Progenitor cell of endocrine pancreas (in vitro differentiated cells): ENCODE data around the gene PACSIN1. TPM values are rescaled to one million over a fixed set of nuclear protein-coding genes. Genes with fewer than 3 reads are reported as not detected.

Source experiments
- DNase-seq: peaks from one replicate; pipeline ENCODE4 v3.0.0; 2021; ENCODE audit warnings: low spot score; ENCODE audit not compliant: unreplicated experiment
- H3K27ac Mint-ChIP-seq: 2 replicates; pipeline ENCODE4 v1.8.0; 2021; ENCODE audit warnings: mild to moderate bottlenecking, moderate library complexity, mixed read lengths
- H3K27me3 Mint-ChIP-seq: 2 replicates; pipeline ENCODE4 v1.8.0; 2021; ENCODE audit warnings: mixed read lengths
- H3K36me3 Mint-ChIP-seq: 2 replicates; pipeline ENCODE4 v1.8.0; 2022; ENCODE audit warnings: mixed read lengths; ENCODE audit not compliant: insufficient read depth
- H3K4me1 Mint-ChIP-seq: 2 replicates; pipeline ENCODE4 v1.8.0; 2021; ENCODE audit warnings: low read depth, mixed read lengths
- H3K4me3 Mint-ChIP-seq: 2 replicates; pipeline ENCODE4 v1.8.0; 2021; ENCODE audit warnings: low read depth, mild to moderate bottlenecking, moderate library complexity, mixed read lengths
- H3K9me3 Mint-ChIP-seq: 2 replicates; pipeline ENCODE4 v1.8.0; 2021; ENCODE audit warnings: low read depth, mixed read lengths
- total RNA-seq: library from RNA; stranded (reverse); gene quantifications from 2 replicates; pipeline ENCODE4 v1.2.1, GENCODE V29; 2021
- TF ChIP-seq, protein P1 (sequence below): fragments of 200-600 bp; sonication (generic); IDR thresholded peaks from one replicate; pipeline ENCODE4 v1.5.0; 2021; ENCODE audit warnings: antibody characterized with exemption, mild to moderate bottlenecking; ENCODE audit not compliant: unreplicated experiment

PACSIN1 gene
- total RNA-seq, 1 donor from 2014 or later, result 0.72 TPM

DNA sequence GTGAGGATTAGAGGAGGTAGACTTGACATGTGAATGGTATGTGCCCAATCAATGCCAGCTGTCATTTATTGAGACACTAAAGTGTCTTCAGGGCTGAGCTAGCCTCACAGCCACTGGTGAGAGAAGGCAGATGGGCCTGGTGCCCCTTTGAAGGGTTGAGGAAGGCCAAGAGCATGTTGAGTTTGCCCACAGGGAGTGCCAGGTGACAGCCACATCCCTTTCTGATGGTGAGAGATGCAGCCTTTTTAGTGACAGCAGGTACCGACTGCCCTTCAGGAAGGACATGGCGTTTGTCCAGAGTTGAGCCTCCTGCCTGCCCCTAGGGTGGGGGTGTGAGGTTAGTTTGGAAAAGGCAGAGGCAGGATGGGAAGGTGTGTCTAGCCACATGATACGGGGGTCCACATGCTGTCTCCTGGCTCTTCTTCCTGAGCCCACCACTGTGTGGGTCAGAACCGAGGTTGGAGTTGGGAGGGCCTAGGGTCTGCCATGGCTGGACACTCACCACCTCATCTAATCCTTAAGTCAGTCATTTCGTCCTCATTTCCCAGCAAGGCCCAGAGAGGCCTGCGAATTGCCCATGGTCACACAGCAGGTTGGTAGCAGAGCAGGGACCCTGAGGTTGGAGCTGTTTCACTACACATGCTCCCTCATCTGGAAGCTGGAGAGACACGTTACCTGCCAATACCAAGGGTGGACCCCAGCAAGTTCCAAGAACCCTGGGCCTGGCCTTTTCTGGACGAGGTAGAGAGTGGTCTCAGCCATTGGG is 57.7 kb downstream of the PACSIN1 start:
- TF ChIP-seq, protein P1, sequence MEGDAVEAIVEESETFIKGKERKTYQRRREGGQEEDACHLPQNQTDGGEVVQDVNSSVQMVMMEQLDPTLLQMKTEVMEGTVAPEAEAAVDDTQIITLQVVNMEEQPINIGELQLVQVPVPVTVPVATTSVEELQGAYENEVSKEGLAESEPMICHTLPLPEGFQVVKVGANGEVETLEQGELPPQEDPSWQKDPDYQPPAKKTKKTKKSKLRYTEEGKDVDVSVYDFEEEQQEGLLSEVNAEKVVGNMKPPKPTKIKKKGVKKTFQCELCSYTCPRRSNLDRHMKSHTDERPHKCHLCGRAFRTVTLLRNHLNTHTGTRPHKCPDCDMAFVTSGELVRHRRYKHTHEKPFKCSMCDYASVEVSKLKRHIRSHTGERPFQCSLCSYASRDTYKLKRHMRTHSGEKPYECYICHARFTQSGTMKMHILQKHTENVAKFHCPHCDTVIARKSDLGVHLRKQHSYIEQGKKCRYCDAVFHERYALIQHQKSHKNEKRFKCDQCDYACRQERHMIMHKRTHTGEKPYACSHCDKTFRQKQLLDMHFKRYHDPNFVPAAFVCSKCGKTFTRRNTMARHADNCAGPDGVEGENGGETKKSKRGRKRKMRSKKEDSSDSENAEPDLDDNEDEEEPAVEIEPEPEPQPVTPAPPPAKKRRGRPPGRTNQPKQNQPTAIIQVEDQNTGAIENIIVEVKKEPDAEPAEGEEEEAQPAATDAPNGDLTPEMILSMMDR, result no peak
- Mint-ChIP-seq H3K27ac (no peak overlapping the region), H3K36me3 (no peaks in the 10 kb centered on the region), H3K9me3 (no peaks in the 10 kb centered on the region), H3K27me3 (peaks cover 26% of the 10 kb centered on the region), H3K4me3 (no peak overlapping the region), H3K4me1 (peaks cover 2% of the 10 kb centered on the region)
- no peak for DNase-seq

DNA sequence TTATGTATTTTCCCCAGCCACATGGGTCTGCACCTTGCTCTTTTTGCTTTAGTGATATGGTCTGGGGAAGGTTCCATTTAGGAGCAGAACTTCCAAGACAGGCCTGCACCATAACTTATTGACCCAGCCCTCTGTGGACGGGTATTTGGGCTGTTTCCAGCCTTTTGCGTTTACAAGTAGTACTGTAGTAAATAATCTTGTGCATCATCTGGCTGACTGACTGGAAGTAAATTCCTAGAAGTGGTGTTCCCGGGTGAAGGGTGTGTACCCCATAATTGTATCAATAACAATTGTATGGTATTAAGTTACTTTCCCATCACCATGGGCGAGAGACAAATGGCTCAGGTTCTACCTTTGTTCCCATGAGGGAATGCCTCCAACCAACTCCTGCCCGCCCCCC is 58.6 kb downstream of the PACSIN1 start:
- H3K27me3 Mint-ChIP-seq, result peaks cover 28% of the 10 kb centered on the region
- peaks cover 2% of the 10 kb centered on the region for H3K4me1 Mint-ChIP-seq
- H3K36me3 Mint-ChIP-seq, result no peaks in the 10 kb centered on the region
- no peak overlapping the region for H3K27ac Mint-ChIP-seq
- TF ChIP-seq, protein P1, result no peak
- H3K9me3 Mint-ChIP-seq, result no peaks in the 10 kb centered on the region
- DNase-seq, result no peak
- H3K4me3 Mint-ChIP-seq, result no peak overlapping the region

DNA sequence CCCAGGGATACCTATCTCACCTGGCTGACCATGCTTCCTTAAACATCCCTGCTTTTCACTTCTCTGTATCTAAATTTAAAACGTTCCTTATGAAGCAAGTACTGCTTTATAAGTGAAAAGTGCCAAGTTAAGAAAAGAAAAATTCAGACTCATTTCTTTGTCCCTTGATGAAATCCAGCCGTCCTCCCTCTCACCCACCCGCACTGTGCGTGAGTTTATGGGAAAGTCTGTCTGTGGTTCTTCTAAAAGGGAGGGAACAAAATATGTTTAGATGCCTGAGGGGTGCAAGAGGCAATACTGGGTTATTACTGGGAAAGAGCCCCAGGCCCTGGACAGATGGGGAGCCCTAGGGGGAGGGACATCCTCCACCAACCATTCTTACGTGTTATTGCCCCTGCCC is 59.1 kb downstream of the PACSIN1 start:
- TF ChIP-seq, protein P1, result no peak
- no peaks in the 10 kb centered on the region for H3K36me3 Mint-ChIP-seq
- H3K27ac Mint-ChIP-seq, result no peak overlapping the region
- DNase-seq, result no peak
- H3K27me3 Mint-ChIP-seq, result peaks cover 31% of the 10 kb centered on the region
- no peak overlapping the region for H3K4me3 Mint-ChIP-seq
- no peaks in the 10 kb centered on the region for H3K9me3 Mint-ChIP-seq
- peaks cover 2% of the 10 kb centered on the region for H3K4me1 Mint-ChIP-seq

DNA sequence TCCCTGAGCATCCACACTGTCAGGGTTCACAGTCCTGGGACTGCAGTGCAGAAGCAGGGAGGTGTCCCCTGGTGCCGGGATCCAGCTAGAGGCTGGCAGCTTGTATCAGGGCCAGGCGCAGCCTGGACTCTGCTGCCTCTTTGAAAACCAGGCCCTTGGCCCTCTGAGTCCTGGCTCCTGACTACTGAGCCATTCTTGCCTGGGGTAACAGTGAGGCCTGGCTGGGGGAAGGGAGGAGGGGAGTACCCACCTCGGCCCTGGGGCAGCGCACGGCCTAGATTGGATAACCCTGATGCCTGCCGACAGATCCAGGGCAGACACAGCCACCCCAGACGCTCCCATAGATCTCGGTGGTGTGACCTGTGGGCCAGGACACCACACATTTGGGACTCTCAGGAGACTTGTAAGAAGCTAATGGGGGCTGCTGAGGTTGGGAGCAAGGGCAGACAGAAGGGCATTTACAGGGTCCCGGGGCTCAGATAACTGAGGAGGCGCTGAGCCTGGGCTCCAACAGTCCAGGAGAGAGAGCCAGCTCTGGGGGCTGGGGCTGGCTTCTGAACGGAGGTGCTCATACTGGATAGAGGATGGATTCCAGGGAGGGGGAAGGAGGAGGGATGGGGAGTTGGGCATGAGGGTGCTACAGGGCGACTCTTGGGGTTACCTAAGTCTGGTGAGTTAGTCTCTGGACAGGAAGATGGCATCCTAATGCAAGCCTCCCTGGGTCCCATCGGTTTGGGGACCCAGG is 59.7 kb downstream of the PACSIN1 start:
- peaks cover 2% of the 10 kb centered on the region for H3K4me1 Mint-ChIP-seq
- no peaks in the 10 kb centered on the region for H3K36me3 Mint-ChIP-seq
- H3K4me3 Mint-ChIP-seq, result no peak overlapping the region
- H3K27ac Mint-ChIP-seq, result no peak overlapping the region
- DNase-seq, result no peak
- TF ChIP-seq, protein P1, result no peak
- no peaks in the 10 kb centered on the region for H3K9me3 Mint-ChIP-seq
- H3K27me3 Mint-ChIP-seq, result peaks cover 31% of the 10 kb centered on the region

DNA sequence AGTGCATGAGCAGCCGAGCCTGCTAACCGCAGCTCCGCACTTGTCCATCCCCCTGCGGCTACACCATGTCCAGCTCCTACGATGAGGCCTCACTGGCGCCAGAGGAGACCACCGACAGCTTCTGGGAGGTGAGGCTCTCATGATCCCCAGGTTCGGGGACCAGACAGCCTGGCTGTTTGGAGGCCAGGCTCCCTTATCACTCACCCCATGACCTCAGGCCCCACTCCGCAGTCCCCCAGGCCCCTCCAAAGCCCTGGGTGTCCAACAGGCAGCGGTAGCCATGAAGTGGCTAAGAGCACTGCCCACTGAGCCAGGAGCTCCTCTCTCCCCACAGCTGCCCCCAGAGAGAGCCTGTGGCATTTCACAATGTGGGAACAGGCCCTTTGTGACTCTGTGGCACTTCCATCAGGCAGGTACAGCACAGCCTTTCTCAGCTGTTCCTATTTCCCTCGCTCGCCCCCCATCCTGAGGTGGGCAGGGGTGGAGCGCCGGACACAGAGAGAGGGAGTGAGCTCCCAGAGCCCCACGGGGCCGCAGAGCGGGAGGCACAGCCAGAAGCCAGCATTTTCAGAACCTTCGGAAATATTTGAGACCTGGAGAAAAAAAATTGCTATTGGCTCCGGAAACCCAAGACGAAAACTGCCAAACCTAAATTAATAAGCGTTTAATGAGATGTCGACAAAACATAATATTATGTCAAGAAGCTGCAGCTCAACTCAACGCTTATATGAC is 60.5 kb downstream of the PACSIN1 start:
- Mint-ChIP-seq H3K4me3 (no peak overlapping the region), H3K4me1 (peaks cover 2% of the 10 kb centered on the region), H3K27ac (no peak overlapping the region), H3K9me3 (no peaks in the 10 kb centered on the region), H3K36me3 (no peaks in the 10 kb centered on the region), H3K27me3 (peaks cover 28% of the 10 kb centered on the region)
- TF ChIP-seq, protein P1, result no peak
- DNase-seq, result no peak
